Vagina (tissue), 2 donors: Measurements from ENCODE around the gene LCN1. TPM values are rescaled to one million over a fixed set of nuclear protein-coding genes. Genes with fewer than 3 reads are reported as not detected.

ENCODE experiments used
- DNase-seq, 2 donors: peaks; one replicate each; pipeline ENCODE4 v3.0.0-alpha.2; 2017; ENCODE audit errors: extremely low spot score in 2 of 2
- H3K27ac ChIP-seq: fragments of 200-600 bp; sonication (generic); one replicate; pipeline ENCODE4 v1.5.1; 2019
- H3K27me3 ChIP-seq: fragments of 200-600 bp; sonication (generic); one replicate; pipeline ENCODE4 v1.5.1; 2019
- H3K36me3 ChIP-seq, 2 donors: fragments of 200-600 bp; sonication (generic); one replicate each; pipeline ENCODE4 v1.5.1; 2017 to 2019
- H3K4me1 ChIP-seq: fragments of 200-600 bp; sonication (generic); one replicate; pipeline ENCODE4 v1.5.1; 2019
- H3K4me3 ChIP-seq, 2 donors: fragments of 200-600 bp; sonication (generic); 1 replicate in 1 of 2; 2 replicates in 1 of 2; pipeline ENCODE4 v1.5.1; 2016 to 2019
- H3K9me3 ChIP-seq: fragments of 200-600 bp; sonication (generic); one replicate; pipeline ENCODE4 v1.5.1; 2019
- POLR2A ChIP-seq, 2 donors: fragments of 450-650 bp; IDR thresholded peaks; one replicate each; pipeline ENCODE4 v1.6.1; 2017; ENCODE audit warnings: antibody characterized with exemption in 2 of 2, mild to moderate bottlenecking in 2 of 2, moderate library complexity in 2 of 2
- POLR2AphosphoS5 ChIP-seq, 2 donors: sonication (generic); formaldehyde crosslinking; IDR thresholded peaks; one replicate each; pipeline ENCODE4 v1.9.0; 2017; ENCODE audit warnings: antibody characterized with exemption in 2 of 2, mild to moderate bottlenecking in 2 of 2, low read depth in 1 of 2; ENCODE audit not compliant: insufficient read depth in 1 of 2
- intact Hi-C: fragments of 100-400 bp; cut with DNase I; formaldehyde crosslinking; loops from one replicate; pipeline ENCODE4 v1.15.1; 2023
- total RNA-seq: library from RNA; depleted of rRNA; stranded (reverse); fragments of >200 nt; gene quantifications from one replicate; pipeline ENCODE4 v1.2.3, GENCODE V29; 2016
- TF ChIP-seq, protein P1 (sequence below), 3 experiments: fragments of 450-650 bp in 2 of 3; fragments of 200-600 bp in 1 of 3; sonication (generic) in 1 of 3; IDR thresholded peaks; one replicate each; pipeline ENCODE4 v1.5.1; 2017 to 2019; ENCODE audit warnings: antibody characterized with exemption in 3 of 3, mild to moderate bottlenecking in 2 of 3, moderate library complexity in 2 of 3

Gene LCN1
- total RNA-seq, 1 donor from 2014 or later: not detected

DNA sequence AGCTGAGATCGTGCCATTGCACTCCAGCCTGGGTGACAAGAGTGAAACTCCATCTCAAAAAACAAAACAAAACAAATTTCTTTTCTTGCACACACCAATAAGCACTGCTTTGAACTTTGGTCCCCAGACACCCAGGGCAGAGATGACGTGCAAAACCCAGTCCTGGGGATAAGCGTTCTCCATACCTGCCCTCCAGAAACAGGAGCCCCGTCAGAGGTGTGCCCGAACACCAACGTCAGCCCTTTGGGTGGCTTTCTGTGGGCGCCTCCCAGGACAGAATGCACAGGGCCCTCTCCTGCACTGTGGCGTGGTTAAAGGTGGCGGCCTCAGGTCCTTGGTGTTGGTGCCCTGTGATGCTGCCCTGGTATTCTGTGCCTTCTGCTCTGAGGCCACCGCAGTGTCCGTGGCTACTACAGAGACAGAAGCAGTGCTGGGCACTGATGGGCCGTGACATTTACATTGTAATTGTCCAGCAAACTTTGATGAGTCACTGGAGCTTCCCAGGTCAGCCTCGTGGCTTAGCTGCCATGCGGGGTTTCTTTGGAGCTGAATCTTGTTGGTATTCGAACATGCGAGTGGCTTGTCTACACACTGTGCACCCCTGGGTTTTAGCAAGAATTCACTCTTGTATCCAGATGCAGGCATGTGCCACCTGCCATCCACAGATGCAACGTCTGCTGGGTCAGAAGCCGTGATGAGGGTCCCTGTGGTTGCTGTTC, 31.9 kb upstream of the LCN1 start:
- peaks cover 0 to 21% of the 10 kb centered on the region in 2 donors for H3K36me3 ChIP-seq
- no peak overlapping the region for H3K27ac ChIP-seq
- no peaks in the 10 kb centered on the region for H3K27me3 ChIP-seq
- intact Hi-C loops: no loop called here
- no peaks in the 10 kb centered on the region for H3K4me1 ChIP-seq
- H3K4me3 ChIP-seq: no peak overlapping the region
- no peak for DNase-seq
- no peaks in the 10 kb centered on the region for H3K9me3 ChIP-seq
- TF ChIP-seq POLR2A (IDR thresholded peaks at IDR 0.05): no peak
- no peak for TF ChIP-seq POLR2AphosphoS5 (IDR thresholded peaks at IDR 0.05; ENCODE audit: insufficient read depth in 1 of 2, low read depth in 1 of 2)
- TF ChIP-seq, protein P1, sequence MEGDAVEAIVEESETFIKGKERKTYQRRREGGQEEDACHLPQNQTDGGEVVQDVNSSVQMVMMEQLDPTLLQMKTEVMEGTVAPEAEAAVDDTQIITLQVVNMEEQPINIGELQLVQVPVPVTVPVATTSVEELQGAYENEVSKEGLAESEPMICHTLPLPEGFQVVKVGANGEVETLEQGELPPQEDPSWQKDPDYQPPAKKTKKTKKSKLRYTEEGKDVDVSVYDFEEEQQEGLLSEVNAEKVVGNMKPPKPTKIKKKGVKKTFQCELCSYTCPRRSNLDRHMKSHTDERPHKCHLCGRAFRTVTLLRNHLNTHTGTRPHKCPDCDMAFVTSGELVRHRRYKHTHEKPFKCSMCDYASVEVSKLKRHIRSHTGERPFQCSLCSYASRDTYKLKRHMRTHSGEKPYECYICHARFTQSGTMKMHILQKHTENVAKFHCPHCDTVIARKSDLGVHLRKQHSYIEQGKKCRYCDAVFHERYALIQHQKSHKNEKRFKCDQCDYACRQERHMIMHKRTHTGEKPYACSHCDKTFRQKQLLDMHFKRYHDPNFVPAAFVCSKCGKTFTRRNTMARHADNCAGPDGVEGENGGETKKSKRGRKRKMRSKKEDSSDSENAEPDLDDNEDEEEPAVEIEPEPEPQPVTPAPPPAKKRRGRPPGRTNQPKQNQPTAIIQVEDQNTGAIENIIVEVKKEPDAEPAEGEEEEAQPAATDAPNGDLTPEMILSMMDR (IDR thresholded peaks at IDR 0.05): no peak

DNA sequence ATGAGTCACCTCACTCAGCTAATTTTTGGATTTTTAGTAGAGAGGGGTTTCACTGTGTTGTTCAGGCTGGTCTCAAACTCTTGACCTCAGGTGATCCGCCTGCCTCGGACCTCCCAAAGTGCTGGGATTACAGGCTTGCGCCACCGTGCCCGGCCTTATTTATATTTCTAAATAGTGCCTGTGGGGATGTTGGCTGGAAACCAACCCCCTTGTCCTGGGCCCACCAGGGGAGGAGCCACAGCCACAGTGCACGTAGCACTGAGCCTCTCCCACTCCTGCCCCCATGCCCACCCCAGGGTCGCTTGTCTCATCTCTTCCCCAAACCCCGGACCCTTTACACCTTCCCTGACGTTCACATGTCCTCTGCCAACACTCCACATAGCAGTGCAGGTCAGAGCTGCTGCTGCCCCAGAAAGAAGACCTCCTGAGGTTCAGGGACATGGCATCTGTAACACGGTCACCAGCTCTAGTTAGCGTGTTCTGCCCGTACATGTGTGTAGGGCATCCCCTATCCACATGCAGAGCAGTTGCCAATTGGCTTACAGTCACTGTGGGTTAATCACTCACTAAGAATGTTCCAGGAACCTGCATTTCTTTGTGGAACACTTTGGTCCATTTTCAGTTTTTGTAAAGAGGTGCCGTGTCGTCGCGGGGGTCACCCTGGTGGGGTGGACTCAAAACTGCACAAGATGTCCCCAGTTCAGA, 30.9 kb upstream of the LCN1 start:
- DNase-seq: no peak

DNA sequence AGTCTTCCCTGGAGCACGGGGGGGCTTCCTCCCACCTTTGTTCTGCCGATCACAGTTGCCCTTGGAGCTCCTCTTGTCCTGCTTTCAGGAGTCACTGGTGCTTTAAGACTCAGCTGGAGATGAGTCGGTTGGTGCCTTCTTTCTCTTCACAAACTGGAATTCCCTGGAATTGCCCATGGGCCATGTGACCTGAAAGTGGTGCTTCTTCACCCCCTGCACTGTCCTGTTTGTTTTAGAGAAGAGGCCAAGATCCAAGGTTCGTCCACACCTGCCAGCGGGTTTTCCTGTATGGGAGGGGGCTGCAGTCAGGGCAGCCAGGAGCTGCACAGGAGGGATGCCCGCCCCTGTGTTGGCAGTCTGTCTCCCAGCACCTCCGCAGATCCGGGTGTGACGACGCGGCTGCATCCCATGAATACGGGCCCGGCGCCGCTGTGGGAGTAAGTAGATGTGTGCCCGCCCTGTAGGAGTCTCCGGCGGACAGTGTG, 30.2 kb upstream of the LCN1 start:
- Histone ChIP-seq H3K4me1 (no peaks in the 10 kb centered on the region), H3K9me3 (no peaks in the 10 kb centered on the region), H3K27ac (no peak overlapping the region), H3K27me3 (no peaks in the 10 kb centered on the region), H3K4me3 (no peak overlapping the region), H3K36me3 (peaks cover 0 to 4% of the 10 kb centered on the region in 2 donors)
- no peak for DNase-seq
- TF ChIP-seq, protein P1 (IDR thresholded peaks at IDR 0.05): no peak
- TF ChIP-seq POLR2AphosphoS5 (IDR thresholded peaks at IDR 0.05; ENCODE audit: insufficient read depth in 1 of 2, low read depth in 1 of 2): no peak
- intact Hi-C loops: no loop called here

More for the DNA sequence above, 30.9 kb upstream of the LCN1 start:
- intact Hi-C loops: no loop called here
- Histone ChIP-seq H3K4me3 (no peak overlapping the region), H3K27me3 (no peaks in the 10 kb centered on the region), H3K9me3 (no peaks in the 10 kb centered on the region), H3K27ac (no peak overlapping the region), H3K36me3 (peaks cover 0 to 11% of the 10 kb centered on the region in 2 donors), H3K4me1 (no peaks in the 10 kb centered on the region)
- TF ChIP-seq, protein P1 (IDR thresholded peaks at IDR 0.05): no peak
- TF ChIP-seq POLR2AphosphoS5 (IDR thresholded peaks at IDR 0.05; ENCODE audit: insufficient read depth in 1 of 2, low read depth in 1 of 2) (no peak), POLR2A (IDR thresholded peaks at IDR 0.05) (no peak)

DNA sequence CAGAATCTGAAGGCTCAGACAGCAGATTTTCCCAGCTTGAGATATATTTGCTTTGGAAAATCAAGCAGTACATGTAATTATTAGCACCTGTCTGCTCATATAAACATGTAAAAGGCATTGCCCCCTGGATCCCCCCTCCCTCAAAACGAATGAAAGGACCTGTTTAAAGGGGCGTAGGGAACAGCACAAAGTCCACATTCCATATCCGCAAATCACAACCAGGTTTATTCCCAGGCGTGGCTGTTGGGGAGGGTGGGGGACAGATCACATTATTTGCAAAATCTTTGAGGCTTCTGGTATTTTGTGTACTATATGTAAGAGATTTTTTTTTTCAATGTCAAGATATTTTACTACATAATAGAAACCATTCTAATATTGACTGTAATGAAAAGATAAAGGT, 29.5 kb upstream of the LCN1 start:
- H3K4me3 ChIP-seq: no peak overlapping the region

More for the DNA sequence above, 29.5 kb upstream of the LCN1 start:
- intact Hi-C loops: no loop called here
- Histone ChIP-seq H3K36me3 (no peaks in the 10 kb centered on the region), H3K27me3 (no peaks in the 10 kb centered on the region), H3K9me3 (no peaks in the 10 kb centered on the region), H3K4me1 (no peaks in the 10 kb centered on the region), H3K27ac (no peak overlapping the region)
- DNase-seq: no peak
- no peak for TF ChIP-seq POLR2A (IDR thresholded peaks at IDR 0.05)
- TF ChIP-seq, protein P1 (IDR thresholded peaks at IDR 0.05): no peak
